GM18511 (cell line): Measurements from ENCODE around the gene NCAPD2.
"Not testable (repeated sequence)": the region's sequence is repeated elsewhere in the genome, so short reads cannot be mapped to it uniquely, and the experiment has no call there.

Experiments
- ATAC-seq: cut with Tn5 transposase; IDR thresholded peaks from one replicate; pipeline ENCODE4 v1.9.1; 2021; ENCODE audit warnings: mild to moderate bottlenecking, moderate library complexity; ENCODE audit not compliant: unreplicated experiment

NCAPD2 gene

GRCh38 chr12:6548966-6549683, 55.2 kb downstream of the NCAPD2 start:
- no peak for ATAC-seq

GRCh38 chr12:6549684-6550151, 55.8 kb downstream of the NCAPD2 start:
- no peak for ATAC-seq

GRCh38 chr12:6550294-6551062, 56.6 kb downstream of the NCAPD2 start:
- no peak for ATAC-seq

GRCh38 chr12:6551063-6551461, 57.2 kb downstream of the NCAPD2 start:
- no peak for ATAC-seq

GRCh38 chr12:6551496-6552139, 57.7 kb downstream of the NCAPD2 start:
- no peak for ATAC-seq

GRCh38 chr12:6552140-6552551, 58.2 kb downstream of the NCAPD2 start:
- no peak for ATAC-seq

GRCh38 chr12:6553051-6553868, 59.4 kb downstream of the NCAPD2 start:
- ATAC-seq: no peak

GRCh38 chr12:6554168-6555017, 60.5 kb downstream of the NCAPD2 start:
- ATAC-seq: peak; percentile 67

GRCh38 chr12:6555018-6555691, 61.3 kb downstream of the NCAPD2 start:
- peak; percentile 22 for ATAC-seq

GRCh38 chr12:6556496-6556817, 62.6 kb downstream of the NCAPD2 start:
- ATAC-seq: not testable (repeated sequence)

- ATAC-seq: no peak
These were observed 63.0 kb downstream of the NCAPD2 start for GRCh38 chr12:6556857-6557256.

GRCh38 chr12:6558014-6558760, 64.3 kb downstream of the NCAPD2 start:
- not testable (repeated sequence) for ATAC-seq

GRCh38 chr12:6559500-6559899, 65.6 kb downstream of the NCAPD2 start:
- ATAC-seq: no peak

GRCh38 chr12:6560501-6561205, 66.8 kb downstream of the NCAPD2 start:
- ATAC-seq: no peak

- ATAC-seq: no peak
These were observed 69.0 kb downstream of the NCAPD2 start for GRCh38 chr12:6562881-6563280.

GRCh38 chr12:6563448-6564050, 69.6 kb downstream of the NCAPD2 start:
- ATAC-seq: no peak

- no peak for ATAC-seq
These were observed 73.3 kb downstream of the NCAPD2 start for GRCh38 chr12:6567112-6567670.
